AG04449 (cell line): ENCODE measurements around the gene DYNC1LI2.

Experiments
- CTCF ChIA-PET: fragments of 350-600 bp; formaldehyde crosslinking; extraction: SDS; loops from one replicate; lab custom pipeline; 2021; ENCODE audit warnings: antibody characterized with exemption; lab: Yijun Ruan, JAX
- POLR2A ChIA-PET: fragments of 400-600, 350-600 bp; formaldehyde crosslinking; extraction: SDS; loops from one replicate; lab custom pipeline; 2020; ENCODE audit warnings: antibody characterized with exemption, inconsistent platforms; lab: Yijun Ruan, JAX
- DNase-seq: peaks from one replicate; pipeline ENCODE4 v3.0.0-alpha.2; 2010; ENCODE audit warnings: low read depth, low spot score
- H3K4me3 ChIP-seq: 2 replicates; pipeline ENCODE4 v1.5.1; 2011; ENCODE audit warnings: low read depth, mild to moderate bottlenecking, control low read depth, low read length
- CTCF ChIP-seq: IDR thresholded peaks from one replicate; pipeline ENCODE4 v1.5.1; 2011; ENCODE audit warnings: mild to moderate bottlenecking, moderate library complexity, low read length, control low read depth, inconsistent platforms; ENCODE audit not compliant: insufficient read depth; ENCODE audit errors: missing control alignments

DYNC1LI2 gene

GRCh38 chr16:66677179-66677578 lies 74.2 kb downstream of the DYNC1LI2 start:
- no peak overlapping the region for H3K4me3 ChIP-seq
- ChIA-PET POLR2A (no interaction called here), CTCF (interaction anchor here (1.5 to 2.6 kb wide), 3 partner anchors 15 to 153 kb away, joined by 4 to 12 read pairs (median 7); partner anchors contain the start of gene NAE1)
- DNase-seq: no peak
- TF ChIP-seq CTCF: no peak

GRCh38 chr16:66676599-66676998 lies 74.8 kb downstream of the DYNC1LI2 start:
- no peak overlapping the region for H3K4me3 ChIP-seq
- no peak for DNase-seq
- TF ChIP-seq CTCF: no peak
- ChIA-PET POLR2A (no interaction called here), CTCF (interaction anchor here (2.5 kb wide), 1 partner anchor 15 kb away, joined by 12 read pairs; no protein-coding TSS in a partner anchor)

DNA sequence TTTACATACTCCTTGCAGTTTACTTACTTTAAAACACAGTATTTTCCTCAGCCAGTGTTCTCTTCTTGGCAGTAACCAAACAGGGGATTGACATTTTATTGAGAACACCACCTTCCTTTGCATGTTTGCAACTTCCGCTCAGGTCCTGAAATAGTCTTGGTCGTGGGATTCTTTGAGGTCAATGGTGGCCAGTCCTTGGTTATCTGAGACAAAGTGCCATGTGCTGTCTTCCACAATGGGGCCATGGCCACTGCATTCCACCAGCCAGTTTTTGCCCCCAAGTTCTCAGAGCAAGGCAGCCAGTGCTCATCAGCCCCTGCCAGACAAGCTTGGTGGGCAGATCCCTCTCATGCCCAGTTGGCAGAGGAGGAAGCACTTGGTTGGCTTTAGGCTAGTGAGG lies 77.7 kb downstream of the DYNC1LI2 start:
- CTCF ChIA-PET: interaction anchor here (1.2 to 4.0 kb wide), 4 partner anchors 11 to 23 kb away, joined by 4 to 25 read pairs (median 7); no protein-coding TSS in a partner anchor

More for the DNA sequence above, 77.7 kb downstream of the DYNC1LI2 start:
- POLR2A ChIA-PET: interaction anchor here (0.7 kb wide), 1 partner anchor 123 kb away, joined by 3 read pairs; no protein-coding TSS in a partner anchor
- H3K4me3 ChIP-seq: no peak overlapping the region
- TF ChIP-seq CTCF: no peak
- no peak for DNase-seq
